NCI-H2029 treated with DMSO at 0.1 percent for 48 hours (cell line): Measurements from ENCODE around the gene PTPRT.

Experiments
- DNase-seq: peaks from one replicate; lab custom pipeline; 2025; lab: John Stamatoyannopoulos, UW

PTPRT gene

GRCh38 chr20:42974347-42974746 is 215.4 kb downstream of the PTPRT start:
- no peak for DNase-seq

DNA sequence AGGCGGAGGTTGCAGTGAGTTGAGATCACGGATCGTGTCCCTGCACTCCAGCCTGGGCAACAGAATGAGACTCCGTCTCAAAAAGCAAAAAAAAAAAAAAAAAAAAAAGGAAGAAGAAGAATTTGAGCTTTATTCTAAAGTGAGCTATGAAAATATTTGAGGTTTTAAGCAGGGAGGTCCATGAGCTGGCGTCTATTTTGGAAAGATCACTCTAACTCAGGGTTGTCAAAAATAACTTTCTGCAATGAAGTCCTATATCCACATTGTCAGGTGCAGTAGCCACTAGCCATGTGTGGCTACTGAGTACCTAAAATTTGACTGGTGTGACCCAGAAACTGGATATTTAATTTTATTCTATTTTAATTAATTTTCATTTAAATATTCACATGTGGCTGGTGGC is 217.1 kb downstream of the PTPRT start:
- DNase-seq: no peak

- no peak for DNase-seq
These were observed 221.0 kb downstream of the PTPRT start for GRCh38 chr20:42968746-42969145.

DNA sequence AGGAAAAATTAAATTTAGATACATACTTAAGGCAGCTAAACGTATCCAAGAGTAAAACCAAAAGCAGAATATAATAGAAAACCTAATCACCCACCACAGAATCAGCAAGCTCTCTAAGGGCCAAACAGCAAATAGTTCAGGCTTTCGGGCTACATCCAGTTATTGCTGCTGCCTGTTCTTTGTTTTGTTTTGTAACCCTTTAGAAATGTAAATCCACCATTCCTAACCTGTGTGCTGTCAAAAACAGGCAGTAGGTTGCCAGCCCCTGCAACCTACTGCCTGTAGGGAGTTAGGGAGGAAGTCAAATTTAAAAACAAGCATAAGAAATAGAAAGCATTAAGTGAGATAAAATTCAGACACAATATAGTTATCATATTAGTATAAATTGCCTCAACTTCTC is 225.9 kb downstream of the PTPRT start:
- no peak for DNase-seq

- DNase-seq: no peak
These were observed 227.9 kb downstream of the PTPRT start for GRCh38 chr20:42961771-42962170.

DNA sequence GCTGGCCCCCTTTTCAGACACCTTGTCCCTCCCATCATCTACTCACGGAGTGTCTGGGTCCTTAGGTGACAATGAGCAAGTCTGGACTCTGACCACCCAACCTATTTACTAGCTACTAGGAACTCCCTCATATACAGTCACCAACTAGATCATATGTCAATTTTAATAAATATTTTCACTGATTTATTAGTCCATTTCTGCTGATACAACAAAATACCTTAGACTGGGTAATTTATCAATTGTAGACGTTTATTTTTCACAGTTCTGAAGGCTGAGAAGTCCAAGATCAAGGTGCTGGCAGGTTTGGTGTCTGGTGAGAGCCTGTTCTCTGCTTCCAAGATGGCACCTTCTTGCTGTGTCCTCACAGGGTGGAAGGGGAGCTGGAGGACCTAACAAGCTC is 229.7 kb downstream of the PTPRT start:
- no peak for DNase-seq

DNA sequence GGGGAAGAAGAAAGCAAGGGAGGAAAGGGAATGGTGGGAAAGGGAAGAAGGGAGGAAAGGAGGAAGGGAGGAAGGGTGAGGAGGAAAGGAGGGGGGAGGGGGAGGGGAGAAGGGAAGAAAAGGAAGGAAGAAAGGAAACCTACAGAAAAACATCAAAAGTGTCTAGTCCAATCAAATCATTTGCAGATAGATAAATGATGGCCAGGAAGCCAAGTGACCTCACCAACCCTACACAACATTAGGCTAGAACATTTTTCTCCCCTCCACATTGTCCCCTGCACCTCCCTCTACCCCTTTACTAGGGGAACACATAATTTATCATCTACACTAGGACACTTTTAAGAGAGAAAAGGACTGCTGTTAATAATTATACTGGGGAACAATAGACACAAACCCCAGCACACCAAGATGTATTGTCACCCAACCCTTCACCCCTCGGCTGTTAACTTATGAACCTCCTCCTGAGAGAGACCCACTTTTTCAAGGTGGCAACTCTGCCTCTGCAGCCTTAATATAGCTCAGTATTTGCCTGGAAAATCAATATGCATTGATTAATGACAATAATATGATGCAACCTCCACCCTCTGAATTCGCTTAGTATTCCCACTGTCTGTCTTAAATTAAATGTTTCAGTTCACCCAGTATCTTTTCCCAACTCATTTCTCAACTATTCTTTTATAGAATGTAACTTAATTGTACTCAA is 231.2 kb downstream of the PTPRT start:
- DNase-seq: no peak

DNA sequence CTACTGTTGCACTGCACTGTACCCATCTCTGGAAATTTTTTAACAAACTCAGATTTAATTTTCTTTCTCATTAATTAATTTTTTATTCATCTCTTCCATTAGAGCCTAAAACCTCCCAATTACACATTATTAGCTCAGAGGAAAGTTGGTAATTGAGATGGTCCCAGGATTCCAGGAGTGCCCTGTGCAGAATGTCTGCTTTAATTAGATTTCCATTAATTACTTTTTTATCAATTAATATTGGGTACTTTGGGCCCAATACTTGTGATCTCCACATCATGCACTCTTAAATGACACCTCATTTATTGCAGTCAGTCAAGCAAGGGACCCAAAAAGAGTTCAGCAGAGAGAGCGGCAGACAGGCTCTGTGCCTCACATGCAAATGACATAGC is 232.0 kb downstream of the PTPRT start:
- no peak for DNase-seq

DNA sequence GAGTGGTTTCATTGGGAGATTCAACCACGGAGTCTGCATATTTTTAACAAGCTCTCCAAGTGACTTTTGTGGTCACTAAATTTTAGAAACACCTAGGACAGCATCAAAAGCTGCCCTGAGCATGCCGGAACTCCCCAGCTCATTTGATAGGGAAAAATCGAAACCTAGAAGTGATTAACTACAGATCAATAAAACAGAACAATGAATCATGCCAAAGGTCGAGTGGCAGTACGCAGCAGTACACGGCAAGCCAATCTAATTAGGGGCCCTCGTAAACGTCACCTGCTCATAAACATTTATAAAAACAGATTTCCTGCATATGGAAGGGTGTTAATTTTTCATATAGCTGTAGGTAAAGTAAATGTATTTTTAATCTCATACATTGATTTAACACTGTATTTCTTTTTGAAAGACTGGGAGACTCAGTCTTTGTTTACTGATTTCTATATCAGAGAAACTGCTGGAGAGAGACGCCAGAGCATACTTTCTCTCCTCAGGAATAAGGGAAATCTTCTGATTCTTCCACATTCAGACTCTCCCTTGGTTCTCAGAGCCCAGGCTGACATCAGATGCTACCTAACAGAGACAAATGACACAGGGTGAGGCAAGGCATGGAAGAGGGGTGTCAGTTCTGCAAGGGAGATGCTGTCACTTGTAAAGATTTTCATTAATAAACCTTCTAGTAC is 232.5 kb downstream of the PTPRT start:
- no peak for DNase-seq

GRCh38 chr20:42955713-42956112 is 234.0 kb downstream of the PTPRT start:
- no peak for DNase-seq

- no peak for DNase-seq
These were observed 234.8 kb downstream of the PTPRT start for GRCh38 chr20:42954951-42955350.

DNA sequence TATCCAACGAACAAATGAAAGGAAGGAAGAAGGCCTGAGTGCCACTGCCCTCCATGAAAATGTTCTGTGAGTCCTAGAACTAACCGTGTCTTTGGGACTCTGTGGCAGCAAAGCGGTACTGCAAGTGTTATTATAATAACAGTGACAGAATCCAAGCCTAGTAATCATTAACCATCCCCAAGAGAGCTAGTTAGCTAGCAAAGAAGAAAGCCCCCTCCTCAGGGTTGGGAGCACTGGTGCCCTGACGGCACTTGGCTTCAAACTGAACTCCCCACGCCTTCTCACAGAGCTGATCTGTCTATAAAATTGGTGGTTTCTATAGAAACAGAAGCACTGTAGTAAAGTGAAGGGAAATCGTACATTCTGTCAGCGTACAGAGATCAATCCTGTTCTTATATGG is 239.8 kb downstream of the PTPRT start:
- no peak for DNase-seq

- DNase-seq: no peak
These were observed 244.3 kb downstream of the PTPRT start for GRCh38 chr20:42945234-42945994.

- DNase-seq: no peak
These were observed 248.1 kb downstream of the PTPRT start for GRCh38 chr20:42941629-42942028.

GRCh38 chr20:42938441-42939205 is 251.1 kb downstream of the PTPRT start:
- no peak for DNase-seq

DNA sequence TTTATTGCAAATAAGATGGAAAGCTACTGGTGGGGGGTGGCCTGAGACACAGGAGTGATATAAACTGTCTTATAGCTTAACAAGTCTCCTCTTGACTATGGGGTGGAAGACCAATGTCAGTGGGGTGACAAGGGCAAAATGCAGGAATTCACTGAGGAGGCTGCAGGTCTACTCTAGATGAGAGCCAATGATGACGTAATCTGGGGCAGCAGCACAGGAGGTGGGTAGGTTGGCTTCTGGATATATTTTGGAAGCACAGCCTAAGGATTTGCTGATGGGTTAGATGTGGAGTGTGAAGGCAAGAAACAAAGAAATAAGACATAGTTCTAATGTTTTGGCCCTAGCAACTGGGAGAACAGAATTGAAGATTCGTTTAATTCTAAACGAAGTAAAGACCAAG is 253.2 kb downstream of the PTPRT start:
- DNase-seq: no peak

GRCh38 chr20:42924215-42924614 is 265.5 kb downstream of the PTPRT start:
- DNase-seq: no peak

GRCh38 chr20:42923348-42923918 is 266.3 kb downstream of the PTPRT start:
- DNase-seq: peak; percentile 23

DNA sequence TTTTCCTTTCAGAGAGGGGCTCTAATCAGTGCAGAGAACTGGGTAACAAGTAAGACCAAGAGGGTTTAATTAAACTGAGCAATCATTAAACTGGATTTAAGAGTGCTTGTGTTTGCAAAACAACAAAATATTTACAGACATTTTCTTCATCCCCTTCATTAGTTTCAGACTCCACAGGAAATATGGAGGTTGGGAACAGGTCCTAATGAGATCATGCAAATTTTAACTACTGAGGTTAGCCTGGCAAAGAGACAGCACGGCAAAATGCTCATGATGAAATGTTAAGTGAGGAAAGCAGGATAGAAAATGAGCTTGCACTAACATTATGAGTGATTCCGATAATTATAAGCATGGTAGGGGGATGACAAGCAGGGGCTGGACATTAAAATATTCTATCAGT is 268.9 kb downstream of the PTPRT start:
- DNase-seq: no peak

DNA sequence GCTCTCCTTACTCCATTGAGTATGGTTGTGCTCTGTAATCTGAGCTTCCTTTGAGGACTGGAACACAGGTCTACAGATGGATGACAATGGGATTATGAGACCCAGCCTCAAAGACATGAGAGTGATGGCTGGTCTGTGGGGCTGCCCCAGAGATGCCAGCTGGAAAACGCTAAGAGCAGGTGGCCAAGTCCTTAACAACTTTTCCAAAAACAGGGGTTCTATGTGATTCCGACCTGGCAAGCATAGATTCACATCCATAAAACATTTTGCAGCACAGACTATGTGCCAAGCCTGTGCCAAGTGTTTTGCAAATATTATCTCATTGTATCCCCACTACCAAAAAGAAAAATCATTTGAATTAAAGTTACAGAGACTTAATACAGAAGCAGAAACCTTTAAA is 270.4 kb downstream of the PTPRT start:
- no peak for DNase-seq

DNA sequence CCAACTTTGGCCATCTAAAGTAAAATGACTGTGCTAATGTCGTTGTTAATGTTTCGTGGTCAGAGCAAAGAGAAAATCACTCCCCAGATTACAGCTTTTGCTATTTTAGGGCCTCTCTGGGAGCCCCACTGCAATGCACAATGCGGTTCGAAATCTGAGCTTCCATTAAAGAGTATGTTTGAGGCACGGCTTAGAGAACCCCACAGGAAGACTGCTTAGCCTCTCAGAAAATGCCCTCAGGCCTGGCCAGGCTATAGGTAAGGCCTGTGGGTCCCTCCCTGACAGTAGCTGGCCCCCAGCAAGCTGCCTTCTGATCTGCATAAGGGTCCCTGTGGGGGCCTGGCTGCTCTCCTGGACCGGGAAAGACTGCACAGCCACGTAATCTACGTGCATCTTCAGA is 274.6 kb downstream of the PTPRT start:
- no peak for DNase-seq

GRCh38 chr20:42914302-42914701 is 275.4 kb downstream of the PTPRT start:
- DNase-seq: no peak
